H1 (cell line): ENCODE data around the gene TGIF1. TPM values are rescaled to one million over a fixed set of nuclear protein-coding genes. Genes with fewer than 3 reads are reported as not detected.
A peak's percentile ranks its signal among the peaks of the same experiment; 100 is the strongest.

ENCODE experiments used
- CTCF ChIA-PET: fragments of 300-600 bp; sonication (Branson Sonifier 250); formaldehyde crosslinking; loops from one replicate; lab custom pipeline; 2021; ENCODE audit not compliant: partially characterized antibody; lab: Charles Lee
- POLR2A ChIA-PET: fragments of 300-600 bp; sonication (Branson Sonifier 250); formaldehyde crosslinking; loops from one replicate; lab custom pipeline; 2021; ENCODE audit warnings: inconsistent platforms; ENCODE audit not compliant: partially characterized antibody; lab: Charles Lee
- DNase-seq, 2 experiments: peaks; one replicate each; pipeline versions ENCODE4 v3.0.0 to v3.0.0-alpha.2; 2010 to 2022; ENCODE audit warnings: low spot score in 2 of 2, low read depth in 1 of 2, mixed read lengths in 1 of 2
- FAIRE-seq: peaks from 2 replicates; lab custom pipeline; 2011; peaks lifted over from hg19 to GRCh38; lab: Jason Lieb, UNC
- H2AFZ ChIP-seq: 2 replicates; pipeline ENCODE4 v1.8.1; 2012; ENCODE audit warnings: low read length, inconsistent platforms
- H2AK5ac ChIP-seq: 2 replicates; pipeline ENCODE4 v1.6.1; 2013; ENCODE audit warnings: low read depth, low read length
- H2BK120ac ChIP-seq: replicated peaks from 2 replicates; pipeline ENCODE3; 2013; ENCODE audit warnings: low read depth, low read length, inconsistent platforms
- H2BK12ac ChIP-seq: 2 replicates; pipeline ENCODE4 v1.6.1; 2013; ENCODE audit warnings: low read depth, low read length
- H2BK15ac ChIP-seq: 2 replicates; pipeline ENCODE4 v1.6.1; 2013; ENCODE audit warnings: low read length
- H2BK20ac ChIP-seq: 2 replicates; pipeline ENCODE4 v1.6.1; 2013; ENCODE audit warnings: low read length
- H2BK5ac ChIP-seq: 2 replicates; pipeline ENCODE4 v1.6.1; 2013; ENCODE audit warnings: low read depth, low read length
- H3K14ac ChIP-seq: 2 replicates; pipeline ENCODE4 v1.6.1; 2013; ENCODE audit warnings: inconsistent platforms; ENCODE audit not compliant: insufficient read length
- H3K18ac ChIP-seq: 2 replicates; pipeline ENCODE4 v1.6.1; 2013; ENCODE audit warnings: low read length; ENCODE audit errors: extremely low read depth
- H3K23ac ChIP-seq: 2 replicates; pipeline ENCODE4 v1.6.1; 2013; ENCODE audit warnings: inconsistent platforms; ENCODE audit not compliant: insufficient read length
- H3K23me2 ChIP-seq: 2 replicates; pipeline ENCODE4 v1.6.1; 2013; ENCODE audit warnings: low read depth, low read length
- H3K27ac ChIP-seq: 2 replicates; pipeline ENCODE4 v1.6.1; 2011; ENCODE audit warnings: low read depth, low read length, inconsistent platforms
- H3K27me3 ChIP-seq, 4 experiments: replicated peaks in 1 of 4; 1 replicate in 1 of 4; 2 replicates in 3 of 4; pipeline versions ENCODE4 v1.6.1 to v1.8.1; 2011 to 2013; ENCODE audit warnings: low read length in 3 of 4, mild to moderate bottlenecking in 3 of 4, inconsistent platforms in 2 of 4, mixed read lengths in 2 of 4, moderate library complexity in 1 of 4; ENCODE audit not compliant: control insufficient read depth in 3 of 4, insufficient read depth in 3 of 4; ENCODE audit errors: extremely low read depth in 1 of 4
- H3K36me3 ChIP-seq, 4 experiments: 2 replicates each; pipeline versions ENCODE4 v1.6.1 to v1.8.1; 2011 to 2013; ENCODE audit warnings: mild to moderate bottlenecking in 4 of 4, low read length in 3 of 4, moderate library complexity in 2 of 4, control low read depth in 1 of 4, inconsistent platforms in 1 of 4; ENCODE audit not compliant: insufficient read depth in 4 of 4, control insufficient read depth in 2 of 4
- H3K4ac ChIP-seq: replicated peaks from 2 replicates; pipeline ENCODE3; 2013; ENCODE audit warnings: low read length, low read depth, mixed read lengths, inconsistent platforms; ENCODE audit not compliant: insufficient read length
- H3K4me1 ChIP-seq, 4 experiments: replicated peaks in 1 of 4; 1 replicate in 1 of 4; 2 replicates in 3 of 4; pipeline versions ENCODE4 v1.6.1 to v1.8.1; 2011 to 2013; ENCODE audit warnings: low read length in 3 of 4, inconsistent platforms in 2 of 4, mixed read lengths in 1 of 4; ENCODE audit not compliant: insufficient read depth in 4 of 4, control insufficient read depth in 3 of 4
- H3K4me2 ChIP-seq, 2 experiments: 2 replicates each; pipeline versions ENCODE4 v1.6.1 to v1.8.1; 2011 to 2013; ENCODE audit warnings: low read depth in 2 of 2, low read length in 2 of 2, control low read depth in 1 of 2, inconsistent platforms in 1 of 2, mild to moderate bottlenecking in 1 of 2; ENCODE audit not compliant: insufficient read depth in 1 of 2
- H3K4me3 ChIP-seq, 4 experiments: fragments of 200-600, 300-600 bp in 1 of 4; sonication (generic), shearing (Covaris generic), sonication (Bioruptor Twin) in 1 of 4; 2 replicates each; pipeline versions ENCODE4 v1.5.1 to v1.8.1; 2011 to 2016; ENCODE audit warnings: low read length in 4 of 4, low read depth in 3 of 4, control low read depth in 2 of 4, inconsistent platforms in 2 of 4, mild to moderate bottlenecking in 2 of 4, mixed read lengths in 1 of 4, moderate library complexity in 1 of 4; ENCODE audit not compliant: insufficient read depth in 2 of 4; ENCODE audit errors: extremely low read depth in 1 of 4
- H3K56ac ChIP-seq: replicated peaks from 2 replicates; pipeline ENCODE3; 2013; ENCODE audit warnings: low read depth, mild to moderate bottlenecking, mixed read lengths, low read length, inconsistent platforms; ENCODE audit not compliant: insufficient read length
- H3K79me1 ChIP-seq: 2 replicates; pipeline ENCODE4 v1.6.1; 2013; ENCODE audit warnings: low read depth, low read length, control low read depth
- H3K79me2 ChIP-seq, 2 experiments: 2 replicates each; pipeline versions ENCODE4 v1.6.1 to v1.8.1; 2012 to 2013; ENCODE audit warnings: low read length in 2 of 2, mild to moderate bottlenecking in 2 of 2, inconsistent platforms in 1 of 2; ENCODE audit not compliant: insufficient read depth in 2 of 2, control insufficient read depth in 1 of 2
- H3K9ac ChIP-seq, 4 experiments: replicated peaks in 1 of 4; 1 replicate in 1 of 4; 2 replicates in 3 of 4; pipeline versions ENCODE4 v1.6.1 to v1.8.1; 2011 to 2013; ENCODE audit warnings: low read depth in 3 of 4, low read length in 3 of 4, control low read depth in 2 of 4, mild to moderate bottlenecking in 2 of 4, moderate library complexity in 2 of 4, inconsistent platforms in 1 of 4; ENCODE audit errors: extremely low read depth in 1 of 4
- H3K9me3 ChIP-seq, 2 experiments: 2 replicates each; pipeline versions ENCODE4 v1.6.1 to v1.8.1; 2012 to 2013; ENCODE audit warnings: mild to moderate bottlenecking in 2 of 2, moderate library complexity in 2 of 2, control low read depth in 1 of 2, inconsistent platforms in 1 of 2, low read depth in 1 of 2, low read length in 1 of 2, mixed read lengths in 1 of 2; ENCODE audit not compliant: insufficient read depth in 2 of 2
- H4K20me1 ChIP-seq, 2 experiments: replicated peaks in 1 of 2; 2 replicates each; pipeline versions ENCODE3 to v1.8.1; 2011 to 2013; ENCODE audit warnings: inconsistent platforms in 2 of 2, low read length in 2 of 2, mild to moderate bottlenecking in 1 of 2; ENCODE audit not compliant: insufficient read depth in 2 of 2, control insufficient read depth in 1 of 2
- H4K5ac ChIP-seq: 2 replicates; pipeline ENCODE4 v1.6.1; 2013; ENCODE audit warnings: low read length, low read depth, mixed read lengths, inconsistent platforms; ENCODE audit not compliant: insufficient read length
- H4K8ac ChIP-seq: 2 replicates; pipeline ENCODE4 v1.8.0; 2013; ENCODE audit warnings: mild to moderate bottlenecking, moderate library complexity, low read length, inconsistent platforms; ENCODE audit not compliant: insufficient read depth; ENCODE audit errors: extremely low read depth
- H4K91ac ChIP-seq: replicated peaks from 2 replicates; pipeline ENCODE3; 2013; ENCODE audit warnings: low read length, mixed read lengths, inconsistent platforms; ENCODE audit not compliant: insufficient read length
- CBX5 ChIP-seq: fragments of 300-800, 300-1000 bp; sonication (generic); IDR thresholded peaks from 2 replicates; pipeline ENCODE4 v1.7.1; 2016; ENCODE audit warnings: antibody characterized with exemption, low read length, low read depth
- JUND ChIP-seq: IDR thresholded peaks from 2 replicates; pipeline ENCODE4 v1.6.1; 2011; ENCODE audit warnings: mild to moderate bottlenecking, improper control_type of control experiment, low read length
- POLR2A ChIP-seq, 2 experiments: IDR thresholded peaks; 1 replicate in 1 of 2; 2 replicates in 1 of 2; pipeline ENCODE4 v1.6.1; 2011; ENCODE audit warnings: low read depth in 2 of 2, low read length in 2 of 2, mild to moderate bottlenecking in 2 of 2; ENCODE audit errors: control extremely low read depth in 1 of 2
- POU5F1 ChIP-seq: IDR thresholded peaks from 2 replicates; pipeline ENCODE4 v1.6.1; 2011; ENCODE audit warnings: low read depth, mild to moderate bottlenecking, low read length, moderate library complexity
- RXRA ChIP-seq: IDR thresholded peaks from 2 replicates; pipeline ENCODE4 v1.6.1; 2011; ENCODE audit warnings: low read depth, mild to moderate bottlenecking, low read length, moderate library complexity; ENCODE audit not compliant: insufficient read depth
- SIN3A ChIP-seq, 2 experiments: IDR thresholded peaks in 1 of 2; conservative IDR thresholded peaks in 1 of 2; 2 replicates each; pipeline ENCODE4 v1.6.1; 2011 to 2012; ENCODE audit warnings: low read length in 2 of 2, improper control_type of control experiment in 1 of 2, low read depth in 1 of 2, mild to moderate bottlenecking in 1 of 2
- SIRT6 ChIP-seq: IDR thresholded peaks from one replicate; pipeline ENCODE4 v1.7.1; 2012; ENCODE audit warnings: low read length, inconsistent platforms
- SP1 ChIP-seq: IDR thresholded peaks from 2 replicates; pipeline ENCODE4 v1.6.1; 2011; ENCODE audit warnings: low read depth, low read length
- SP2 ChIP-seq: IDR thresholded peaks from 2 replicates; pipeline ENCODE4 v1.6.1; 2012; ENCODE audit warnings: mild to moderate bottlenecking, low read length, inconsistent platforms
- TAF7 ChIP-seq: optimal IDR thresholded peaks from 2 replicates; pipeline ENCODE3; 2011; ENCODE audit warnings: low read depth, mild to moderate bottlenecking, inconsistent platforms, low read length, moderate library complexity, borderline replicate concordance
- USF2 ChIP-seq: IDR thresholded peaks from 2 replicates; pipeline ENCODE4 v1.6.1; 2011; ENCODE audit warnings: low read length, improper control_type of control experiment
- WGBS, 2 experiments: shearing (Covaris generic) in 1 of 2; methylation state at CpG; one replicate each; pipeline versions ENCODE4 v1.1.6 to v1.1.7; 2013 to 2015; ENCODE audit warnings: low lambda C conversion rate in 2 of 2, mixed read lengths in 2 of 2, inconsistent platforms in 1 of 2, low coverage in 1 of 2, missing lambda C conversion rate in 1 of 2; ENCODE audit not compliant: insufficient replicate concordance in 2 of 2, insufficient coverage in 1 of 2, insufficient read length in 1 of 2; ENCODE audit errors: extremely low coverage in 1 of 2, missing lambda C conversion rate in 1 of 2; 5-methylcytosine and 5-hydroxymethylcytosine counted together
- polyA plus RNA-seq, 7 experiments: library from polyadenylated mRNA; depleted of rRNA in 3 of 7; stranded (reverse) in 5 of 7; unstranded in 2 of 7; fragments of >200 nt in 5 of 7; fragments of 200-250 nt in 2 of 7; gene quantifications; 1 replicate in 5 of 7; 2 replicates in 1 of 7; 4 replicates in 1 of 7; pipeline versions ENCODE4 v1.2.1 to v1.2.3, GENCODE V29; 2011 to 2013; ENCODE audit warnings: missing spikeins in 2 of 7, mixed read lengths in 2 of 7
- total RNA-seq: library from RNA; stranded (reverse); fragmentation: NEBNext Ultra II Directional; extraction: Animal tissue kit (Norgen Biotek cat#: 25700); gene quantifications from 2 replicates; pipeline ENCODE4 v1.2.1, GENCODE V29; 2021

The TGIF1 gene
- total and polyA plus RNA-seq, 2 of the 8 experiments (the other 6 are each of a cell fraction or from before 2014, with no cell fraction given): 256 to 262 TPM

- no peak overlapping the region for H2BK5ac ChIP-seq
- H3K9me3 ChIP-seq: no peaks in the 10 kb centered on the region
- H4K5ac ChIP-seq: no peak overlapping the region
- H4K91ac ChIP-seq: no peak overlapping the region
- no peak overlapping the region for H2BK15ac ChIP-seq
- H3K79me1 ChIP-seq: no peaks in the 10 kb centered on the region
- no peaks in the 10 kb centered on the region for H3K79me2 ChIP-seq
- H3K18ac ChIP-seq: no peak overlapping the region
- peak overlapping the region; percentile 21; the same call in 1 of the 2 replicates for H2BK12ac ChIP-seq
- no peak overlapping the region for H3K9ac ChIP-seq
- H3K36me3 ChIP-seq: no peaks in the 10 kb centered on the region
- no peaks in the 10 kb centered on the region for H3K23me2 ChIP-seq
- no peak overlapping the region for H3K4me2 ChIP-seq
- H3K56ac ChIP-seq: no peak overlapping the region
- no peak overlapping the region for H2BK120ac ChIP-seq
- FAIRE-seq (no peak), DNase-seq (no peak)
- H2AFZ ChIP-seq: peak overlapping the region; percentile 37; the same call in 1 of the 2 replicates
- CTCF ChIA-PET: interaction anchor here (0.6 to 3.1 kb wide), 29 partner anchors 8 to 200 kb away, joined by 3 to 12 read pairs (median 4); no protein-coding TSS in a partner anchor
- no peak for TF ChIP-seq SP1
- no peak for TF ChIP-seq TAF7
- TF ChIP-seq CBX5: no peak
- TF ChIP-seq POLR2A (IDR thresholded peaks at IDR 0.05; ENCODE audit: control extremely low read depth in 1 of 2, low read depth in 2 of 2, low read length in 2 of 2): no peak
- TF ChIP-seq SIRT6: no peak
- no peak for TF ChIP-seq USF2
- TF ChIP-seq RXRA: no peak
- no peak for TF ChIP-seq SP2
- TF ChIP-seq SIN3A (conservative IDR thresholded peaks at IDR 0.05 in 1 of 2, IDR thresholded peaks at IDR 0.05 in 1 of 2; ENCODE audit: low read depth in 1 of 2, low read length in 2 of 2): no peak
- no peak for TF ChIP-seq POU5F1
- no peak for TF ChIP-seq JUND
- H3K27ac ChIP-seq: no peak overlapping the region
- H3K4me1 ChIP-seq: peaks cover 0 to 7% (median 3%) of the 10 kb centered on the region in 4 experiments; a peak in 4 of 7 replicates
- POLR2A ChIA-PET: interaction anchor here (0.8 to 2.1 kb wide), 6 partner anchors 15 to 185 kb away, joined by 3 to 9 read pairs (median 4); no protein-coding TSS in a partner anchor
- H4K8ac ChIP-seq: no peak overlapping the region
- H3K4ac ChIP-seq: no peak overlapping the region
- H2AK5ac ChIP-seq: no peak overlapping the region
- H2BK20ac ChIP-seq: peak overlapping the region; percentile 96
- H3K27me3 ChIP-seq: no peaks in the 10 kb centered on the region
- H3K23ac ChIP-seq: no peak overlapping the region
- no peaks in the 10 kb centered on the region for H4K20me1 ChIP-seq
- H3K4me3 ChIP-seq: no peak overlapping the region
- H3K14ac ChIP-seq: no peak overlapping the region
- 85% methylated on average over 3 of the region's 3 CpGs; no CpG with 5 or more reads in 1 of the 2 experiments for WGBS, 2 experiments
Observed at GRCh38 chr18:3482258-3482657, 32.3 kb downstream of the TGIF1 start.
